ENCODE data around the gene REEP6.

The REEP6 gene

GRCh38 chr19:1491114-1491848 is at the start of gene REEP6:
Gene REEP6 (plus strand): TSS chr19:1491181. CDS start chr19:1491270, 89 bp downstream.
- no peak for DNase-seq

- no peak for DNase-seq
Measured at GRCh38 chr19:1441677-1442438, 49.1 kb upstream of the REEP6 start.

- DNase-seq = peak; percentile 66
Measured at GRCh38 chr19:1445185-1445931, 45.6 kb upstream of the REEP6 start.

GRCh38 chr19:1445932-1446712 is 44.9 kb upstream of the REEP6 start:
- DNase-seq = no peak

GRCh38 chr19:1446713-1447481 is 44.1 kb upstream of the REEP6 start:
- no peak for DNase-seq

- no peak for DNase-seq
Measured at GRCh38 chr19:1447504-1447903, 43.5 kb upstream of the REEP6 start.

- DNase-seq = no peak
Measured at GRCh38 chr19:1447944-1448343, 43.0 kb upstream of the REEP6 start.

- DNase-seq = no peak
Measured at GRCh38 chr19:1449467-1450442, 41.2 kb upstream of the REEP6 start, which contains the start of gene APC2. Gene APC2 (plus strand): TSS chr19:1450121. CDS start chr19:1453002, 2,881 bp downstream.

GRCh38 chr19:1450735-1451731 is 39.9 kb upstream of the REEP6 start:
- DNase-seq = no peak

- DNase-seq = no peak
Measured at GRCh38 chr19:1451916-1452801, 38.8 kb upstream of the REEP6 start.

GRCh38 chr19:1452802-1453524 is 38.0 kb upstream of the REEP6 start:
- DNase-seq = no peak

GRCh38 chr19:1453525-1454364 is 37.2 kb upstream of the REEP6 start:
- peak; percentile 29 for DNase-seq

- no peak for DNase-seq
Measured at GRCh38 chr19:1455002-1455335, 36.0 kb upstream of the REEP6 start.

GRCh38 chr19:1455336-1456120 is 35.5 kb upstream of the REEP6 start:
- DNase-seq = peak; percentile 72

GRCh38 chr19:1456121-1456900 is 34.7 kb upstream of the REEP6 start:
- DNase-seq = no peak
